K562 (cell line): ENCODE data around the gene USP16. TPM values are rescaled to one million over a fixed set of nuclear protein-coding genes. Genes with fewer than 3 reads are reported as not detected.

Experiments
- ADNP ChIP-seq: fragments of 200-800 bp; sonication (Bioruptor generic); IDR thresholded peaks from 2 replicates; pipeline ENCODE4 v1.6.1; 2016; ENCODE audit warnings: missing genetic modification characterization, missing compliant biosample characterization
- ATF1 ChIP-seq, 2 experiments: fragments of 450-650 bp in 1 of 2; IDR thresholded peaks; 2 replicates each; pipeline ENCODE4 v1.6.1; 2016; ENCODE audit warnings: missing compliant biosample characterization in 1 of 2, missing genetic modification characterization in 1 of 2
- CBX2 ChIP-seq: fragments of 200-600 bp; sonication (generic); IDR thresholded peaks from one replicate; pipeline ENCODE4 v1.6.1; 2012; ENCODE audit warnings: mild to moderate bottlenecking, low read length, inconsistent platforms; ENCODE audit not compliant: insufficient read depth, poor library complexity, severe bottlenecking
- CHCHD3 ChIP-seq: fragments of 250-450 bp; sonication (Bioruptor Pico); IDR thresholded peaks from 2 replicates; pipeline ENCODE4 v2.1.2; 2022; ENCODE audit warnings: mild to moderate bottlenecking
- EP300 ChIP-seq: IDR thresholded peaks from 2 replicates; pipeline ENCODE4 v1.6.1; 2012; ENCODE audit warnings: low read length, improper control_type of control experiment
- HDAC6 ChIP-seq: IDR thresholded peaks from 2 replicates; pipeline ENCODE4 v1.6.1; 2012; ENCODE audit warnings: low read depth, mild to moderate bottlenecking, control low read depth, inconsistent platforms, low read length, moderate library complexity
- HMBOX1 ChIP-seq: sonication (generic); IDR thresholded peaks from 2 replicates; pipeline ENCODE4 v1.6.1; 2016
- KLF16 ChIP-seq: IDR thresholded peaks from 2 replicates; pipeline ENCODE4 v1.6.1; 2016; ENCODE audit warnings: antibody characterized with exemption
- NCOR1 ChIP-seq: fragments of 450-650 bp; IDR thresholded peaks from 2 replicates; pipeline ENCODE4 v1.6.1; 2016; ENCODE audit warnings: mild to moderate bottlenecking, moderate library complexity
- NFYB ChIP-seq: IDR thresholded peaks from 2 replicates; pipeline ENCODE4 v1.6.1; 2011; ENCODE audit warnings: mild to moderate bottlenecking, moderate library complexity; ENCODE audit not compliant: insufficient read length; ENCODE audit errors: extremely low read depth
- RNF2 ChIP-seq: sonication (generic); IDR thresholded peaks from 2 replicates; pipeline ENCODE4 v1.6.1; 2016
- SIRT6 ChIP-seq: IDR thresholded peaks from one replicate; pipeline ENCODE4 v1.6.1; 2012; ENCODE audit warnings: low read depth, mild to moderate bottlenecking, control low read depth, inconsistent platforms, low read length, moderate library complexity
- SMAD3 ChIP-seq: fragments of 450-650 bp; formaldehyde crosslinking; conservative IDR thresholded peaks from 2 replicates; pipeline ENCODE4 v1.4.0; 2020; ENCODE audit warnings: mild to moderate bottlenecking
- TRIM28 ChIP-seq: fragments of 450-650 bp; IDR thresholded peaks from 2 replicates; pipeline ENCODE4 v1.6.1; 2017
- ZNF12 ChIP-seq: sonication (generic); formaldehyde crosslinking; IDR thresholded peaks from 2 replicates; pipeline ENCODE4 v1.4.0; 2020; ENCODE audit warnings: mild to moderate bottlenecking, missing genetic modification reagents
- ZNF3 ChIP-seq: fragments of 250-450 bp; sonication (Bioruptor Pico); IDR thresholded peaks from 2 replicates; pipeline ENCODE4 v1.5.0; 2021; ENCODE audit warnings: mild to moderate bottlenecking, moderate library complexity
- ZNF75A ChIP-seq: fragments of 450-650 bp; formaldehyde crosslinking; IDR thresholded peaks from 2 replicates; pipeline ENCODE4 v1.4.0; 2020; ENCODE audit warnings: mild to moderate bottlenecking
- ZNF785 ChIP-seq: fragments of 250-450 bp; sonication (Bioruptor Pico); IDR thresholded peaks from 2 replicates; pipeline ENCODE4 v1.4.0; 2020; ENCODE audit warnings: mild to moderate bottlenecking
- polyA plus RNA-seq, 8 experiments: library from polyadenylated mRNA; depleted of rRNA in 4 of 8; stranded (reverse) in 5 of 8; unstranded in 3 of 8; fragments of >200 nt; fragmentation: Nextera tagmentation in 2 of 8; fragmentation: Illumina TruSeq in 1 of 8; extraction: Ambion mirVana in 2 of 8; extraction: Trizol in 1 of 8; gene quantifications; 2 replicates each; pipeline versions ENCODE4 v1.2.1 to v1.2.3, GENCODE V29; 2011 to 2014; ENCODE audit warnings: inconsistent platforms in 1 of 8, missing spikeins in 1 of 8
- total RNA-seq, 7 experiments: library from RNA; depleted of rRNA in 6 of 7; stranded (reverse); fragments of >200 nt in 6 of 7; fragmentation: Illumina TruSeq in 2 of 7; extraction: Trizol in 2 of 7; gene quantifications; 2 replicates each; pipeline versions ENCODE4 v1.2.1 to v1.2.3, GENCODE V29; 2011 to 2021; ENCODE audit warnings: low replicate concordance in 1 of 7
- TF ChIP-seq, protein P1 (sequence below): fragments of 250-450 bp; sonication (Bioruptor Pico); IDR thresholded peaks from 2 replicates; pipeline ENCODE4 v1.4.0; 2020
- TF ChIP-seq, protein P2 (sequence below): fragments of 250-450 bp; sonication (Bioruptor Pico); IDR thresholded peaks from 2 replicates; pipeline ENCODE4 v1.6.1; 2021; ENCODE audit warnings: mild to moderate bottlenecking
- TF ChIP-seq, protein P3 (sequence below): fragments of 450-650 bp; conservative IDR thresholded peaks from 2 replicates; pipeline ENCODE4 v1.6.1; 2016; ENCODE audit warnings: missing genetic modification characterization, low read depth, mild to moderate bottlenecking, missing compliant biosample characterization, moderate library complexity

Gene USP16
- total and polyA plus RNA-seq, 9 of the 15 experiments (the other 6 are each of a cell fraction or from before 2014, with no cell fraction given): 38.4 to 90.9 (median 62.8) TPM

DNA sequence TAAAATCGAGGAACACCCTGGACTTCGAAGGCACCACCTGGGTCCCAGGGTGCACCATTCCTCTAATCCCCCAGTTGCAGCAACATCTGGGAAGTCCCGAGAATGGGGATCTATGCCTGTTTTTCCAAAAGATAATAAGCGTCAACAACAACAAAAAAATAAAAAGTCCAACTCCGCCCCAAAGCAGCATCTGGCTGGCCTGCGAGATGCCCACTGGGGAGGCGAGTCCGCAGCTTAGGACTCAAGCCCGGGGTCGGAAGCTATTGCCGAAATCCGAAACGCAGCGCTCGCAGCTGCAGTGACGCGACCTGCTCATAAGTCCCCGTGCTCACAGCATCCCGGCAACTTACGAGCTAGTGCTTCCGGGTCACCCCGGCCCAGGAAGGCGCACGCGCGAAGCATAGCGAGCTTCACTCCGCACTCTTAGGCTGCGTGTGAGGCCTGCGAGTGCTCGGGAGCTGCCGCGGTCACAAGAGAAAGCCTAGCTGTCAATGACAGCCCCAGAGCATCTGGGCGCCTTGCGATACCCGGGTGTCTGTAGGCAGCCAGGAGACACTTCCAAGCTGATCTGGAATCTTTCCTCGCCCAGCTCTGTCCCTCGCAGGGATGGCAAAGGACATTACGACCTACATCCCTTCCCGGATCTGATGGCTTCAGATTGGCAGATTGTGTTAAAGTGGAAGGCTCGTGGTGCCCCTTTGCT, 21.9 kb upstream of the USP16 start (continued):
- TF ChIP-seq, protein P1, sequence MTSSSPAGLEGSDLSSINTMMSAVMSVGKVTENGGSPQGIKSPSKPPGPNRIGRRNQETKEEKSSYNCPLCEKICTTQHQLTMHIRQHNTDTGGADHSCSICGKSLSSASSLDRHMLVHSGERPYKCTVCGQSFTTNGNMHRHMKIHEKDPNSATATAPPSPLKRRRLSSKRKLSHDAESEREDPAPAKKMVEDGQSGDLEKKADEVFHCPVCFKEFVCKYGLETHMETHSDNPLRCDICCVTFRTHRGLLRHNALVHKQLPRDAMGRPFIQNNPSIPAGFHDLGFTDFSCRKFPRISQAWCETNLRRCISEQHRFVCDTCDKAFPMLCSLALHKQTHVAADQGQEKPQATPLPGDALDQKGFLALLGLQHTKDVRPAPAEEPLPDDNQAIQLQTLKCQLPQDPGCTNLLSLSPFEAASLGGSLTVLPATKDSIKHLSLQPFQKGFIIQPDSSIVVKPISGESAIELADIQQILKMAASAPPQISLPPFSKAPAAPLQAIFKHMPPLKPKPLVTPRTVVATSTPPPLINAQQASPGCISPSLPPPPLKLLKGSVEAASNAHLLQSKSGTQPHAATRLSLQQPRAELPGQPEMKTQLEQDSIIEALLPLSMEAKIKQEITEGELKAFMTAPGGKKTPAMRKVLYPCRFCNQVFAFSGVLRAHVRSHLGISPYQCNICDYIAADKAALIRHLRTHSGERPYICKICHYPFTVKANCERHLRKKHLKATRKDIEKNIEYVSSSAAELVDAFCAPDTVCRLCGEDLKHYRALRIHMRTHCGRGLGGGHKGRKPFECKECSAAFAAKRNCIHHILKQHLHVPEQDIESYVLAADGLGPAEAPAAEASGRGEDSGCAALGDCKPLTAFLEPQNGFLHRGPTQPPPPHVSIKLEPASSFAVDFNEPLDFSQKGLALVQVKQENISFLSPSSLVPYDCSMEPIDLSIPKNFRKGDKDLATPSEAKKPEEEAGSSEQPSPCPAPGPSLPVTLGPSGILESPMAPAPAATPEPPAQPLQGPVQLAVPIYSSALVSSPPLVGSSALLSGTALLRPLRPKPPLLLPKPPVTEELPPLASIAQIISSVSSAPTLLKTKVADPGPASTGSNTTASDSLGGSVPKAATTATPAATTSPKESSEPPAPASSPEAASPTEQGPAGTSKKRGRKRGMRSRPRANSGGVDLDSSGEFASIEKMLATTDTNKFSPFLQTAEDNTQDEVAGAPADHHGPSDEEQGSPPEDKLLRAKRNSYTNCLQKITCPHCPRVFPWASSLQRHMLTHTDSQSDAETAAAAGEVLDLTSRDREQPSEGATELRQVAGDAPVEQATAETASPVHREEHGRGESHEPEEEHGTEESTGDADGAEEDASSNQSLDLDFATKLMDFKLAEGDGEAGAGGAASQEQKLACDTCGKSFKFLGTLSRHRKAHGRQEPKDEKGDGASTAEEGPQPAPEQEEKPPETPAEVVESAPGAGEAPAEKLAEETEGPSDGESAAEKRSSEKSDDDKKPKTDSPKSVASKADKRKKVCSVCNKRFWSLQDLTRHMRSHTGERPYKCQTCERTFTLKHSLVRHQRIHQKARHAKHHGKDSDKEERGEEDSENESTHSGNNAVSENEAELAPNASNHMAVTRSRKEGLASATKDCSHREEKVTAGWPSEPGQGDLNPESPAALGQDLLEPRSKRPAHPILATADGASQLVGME (CRISPR knock-in tag): peak; percentile 94
- TF ChIP-seq NCOR1 (no peak; the same call in 1 of the 2 replicates), ADNP (no peak), SMAD3 (CRISPR knock-in tag) (no peak), ZNF3 (CRISPR knock-in tag) (no peak), KLF16 (no peak), HDAC6 (no peak), ATF1 (CRISPR knock-in tag; IDR thresholded peaks at IDR 0.05) (no peak), ATF1 (tag; IDR thresholded peaks at IDR 0.05) (peak; percentile 95), TRIM28 (peak; percentile 80; the same call in 1 of the 2 replicates), ZNF785 (CRISPR knock-in tag) (no peak), HMBOX1 (no peak), CBX2 (no peak), RNF2 (peak; percentile 87), NFYB (no peak), EP300 (peak; percentile 43), ZNF75A (CRISPR knock-in tag) (0 out of 2 replicates have a peak, but pooled peaks have one; percentile 22), SIRT6 (no peak), ZNF12 (CRISPR knock-in tag) (peak; percentile 86; the same call in 1 of the 2 replicates), CHCHD3 (0 out of 2 replicates have a peak, but pooled peaks have one; percentile 18)
- TF ChIP-seq, protein P2, sequence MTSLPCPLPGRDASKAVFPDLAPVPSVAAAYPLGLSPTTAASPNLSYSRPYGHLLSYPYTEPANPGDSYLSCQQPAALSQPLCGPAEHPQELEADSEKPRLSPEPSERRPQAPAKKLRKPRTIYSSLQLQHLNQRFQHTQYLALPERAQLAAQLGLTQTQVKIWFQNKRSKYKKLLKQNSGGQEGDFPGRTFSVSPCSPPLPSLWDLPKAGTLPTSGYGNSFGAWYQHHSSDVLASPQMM: no peak
- TF ChIP-seq, protein P3, sequence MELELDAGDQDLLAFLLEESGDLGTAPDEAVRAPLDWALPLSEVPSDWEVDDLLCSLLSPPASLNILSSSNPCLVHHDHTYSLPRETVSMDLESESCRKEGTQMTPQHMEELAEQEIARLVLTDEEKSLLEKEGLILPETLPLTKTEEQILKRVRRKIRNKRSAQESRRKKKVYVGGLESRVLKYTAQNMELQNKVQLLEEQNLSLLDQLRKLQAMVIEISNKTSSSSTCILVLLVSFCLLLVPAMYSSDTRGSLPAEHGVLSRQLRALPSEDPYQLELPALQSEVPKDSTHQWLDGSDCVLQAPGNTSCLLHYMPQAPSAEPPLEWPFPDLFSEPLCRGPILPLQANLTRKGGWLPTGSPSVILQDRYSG: peak; percentile 61; the same call in 1 of the 2 replicates
